ENCODE data around the gene ARSA. TPM values are rescaled to one million over a fixed set of nuclear protein-coding genes. Genes with fewer than 3 reads are reported as not detected.

ARSA gene
- 38.2 and 48.5 TPM in 2 replicates for total RNA-seq

GRCh38 chr22:50627642-50628542 lies at the start of gene ARSA:
ARSA (minus strand) TSS chr22:50628152; CDS start chr22:50627779, 373 bp downstream.

GRCh38 chr22:50672471-50673230 lies 44.7 kb upstream of the ARSA start, which contains the start of gene SHANK3:
SHANK3 (plus strand) TSS chr22:50672823.

GRCh38 chr22:50600538-50600937 lies 27.4 kb downstream of the ARSA start, which contains the start of gene MAPK8IP2:
MAPK8IP2 (plus strand) TSS chr22:50600793; CDS start chr22:50600819, 26 bp downstream.

GRCh38 chr22:50582493-50583293 lies 45.3 kb downstream of the ARSA start, which contains the start of gene CHKB:
CHKB (minus strand) TSS chr22:50582849; CDS start chr22:50582781, 68 bp downstream.

GRCh38 chr22:50577987-50578775 lies 49.8 kb downstream of the ARSA start, which contains the start of gene CPT1B:
CPT1B (minus strand) TSS chr22:50578427; CDS start chr22:50577915, 512 bp downstream.

Other genes with a start within 250 kb of the ARSA start
- gene SBF1, start 153.1 kb downstream of the ARSA start, total RNA-seq: 56.4 and 65.3 TPM in 2 replicates
- gene ADM2, start 146.6 kb downstream of the ARSA start, total RNA-seq: 0.72 and 8.8 TPM in 2 replicates
- not detected in 2 replicates for gene MIOX, start 141.3 kb downstream of the ARSA start, total RNA-seq
- gene LMF2, start 120.5 kb downstream of the ARSA start, total RNA-seq: 56.1 and 68.0 TPM in 2 replicates
- gene NCAPH2, start 119.9 kb downstream of the ARSA start, total RNA-seq: 16.0 and 60.0 TPM in 2 replicates
- 5.4 and 8.4 TPM in 2 replicates for gene SCO2, start 102.6 kb downstream of the ARSA start, total RNA-seq
- 36.4 and 74.5 TPM in 2 replicates for gene TYMP, start 98.1 kb downstream of the ARSA start, total RNA-seq
- gene KLHDC7B, start 82.3 kb downstream of the ARSA start, total RNA-seq: 0.52 TPM in 1 of 2 replicates, not detected in the other
- not detected in 2 replicates for gene SYCE3, start 65.2 kb downstream of the ARSA start, total RNA-seq
- 0.52 and 3.8 TPM in 2 replicates for gene CPT1B, start 49.7 kb downstream of the ARSA start, total RNA-seq
- gene CHKB, start 45.3 kb downstream of the ARSA start, total RNA-seq: 29.1 and 34.9 TPM in 2 replicates
- 0.24 and 0.26 TPM in 2 replicates for gene MAPK8IP2, start 27.4 kb downstream of the ARSA start, total RNA-seq
- gene SHANK3, start 44.7 kb upstream of the ARSA start, total RNA-seq: 1.2 and 4.2 TPM in 2 replicates
- gene ACR, start 110.1 kb upstream of the ARSA start, total RNA-seq: not detected in 2 replicates
- 7.3 and 12.2 TPM in 2 replicates for gene RABL2B, start 155.5 kb upstream of the ARSA start, total RNA-seq

All from epithelial cell of alveolus of lung (primary cell).